ENCODE results near the gene ROR2. TPM values are rescaled to one million over a fixed set of nuclear protein-coding genes. Genes with fewer than 3 reads are reported as not detected.

ROR2 gene
- total and polyA plus RNA-seq, 4 donors = 1.6 to 5.8 TPM; not detected in 2

GRCh38 chr9:91784673-91785446 lies 165.2 kb downstream of the ROR2 start:
- H3K9me3 ChIP-seq (ENCODE audit: control insufficient read depth, low read length) = peaks cover 2% of the 10 kb centered on the region
- DNase-seq (no peak), ATAC-seq (ENCODE audit: low FRiP score) (no peak)
- no peak overlapping the region for H3K27ac ChIP-seq (ENCODE audit: low read depth in 1 of 2, low read length in 2 of 2)
- no peaks in the 10 kb centered on the region for H3K36me3 ChIP-seq (ENCODE audit: control insufficient read depth in 1 of 2, insufficient read depth in 2 of 2, low read length in 1 of 2)
- WGBS, 2 donors = 86 to 91% methylated on average over 6 of the region's 6 CpGs
- no peak overlapping the region for H3K4me3 ChIP-seq (ENCODE audit: low read length in 2 of 2)
- no peaks in the 10 kb centered on the region for H3K27me3 ChIP-seq (ENCODE audit: control insufficient read depth in 1 of 2, insufficient read depth in 2 of 2, low read length in 1 of 2)
- no peaks in the 10 kb centered on the region for H3K4me1 ChIP-seq (ENCODE audit: control insufficient read depth in 1 of 2, insufficient read depth in 2 of 2, low read length in 2 of 2)
- intact Hi-C loops (cut with DNase I) = no loop called here

GRCh38 chr9:91783876-91784672 lies 166.0 kb downstream of the ROR2 start:
- Histone ChIP-seq H3K9me3 (ENCODE audit: control insufficient read depth, low read length) (peaks cover 2% of the 10 kb centered on the region), H3K4me3 (ENCODE audit: low read length in 2 of 2) (no peak overlapping the region), H3K27me3 (ENCODE audit: control insufficient read depth in 1 of 2, insufficient read depth in 2 of 2, low read length in 1 of 2) (no peaks in the 10 kb centered on the region), H3K4me1 (ENCODE audit: control insufficient read depth in 1 of 2, insufficient read depth in 2 of 2, low read length in 2 of 2) (no peaks in the 10 kb centered on the region), H3K27ac (ENCODE audit: low read depth in 1 of 2, low read length in 2 of 2) (no peak overlapping the region), H3K36me3 (ENCODE audit: control insufficient read depth in 1 of 2, insufficient read depth in 2 of 2, low read length in 1 of 2) (no peaks in the 10 kb centered on the region)
- WGBS, 2 donors = 86 to 91% methylated on average over 14 of the region's 14 CpGs
- no peak for DNase-seq
- intact Hi-C loops (cut with DNase I) = no loop called here
- ATAC-seq (ENCODE audit: low FRiP score) = no peak

GRCh38 chr9:91783411-91783810 lies 166.6 kb downstream of the ROR2 start:
- Histone ChIP-seq H3K4me1 (ENCODE audit: control insufficient read depth in 1 of 2, insufficient read depth in 2 of 2, low read length in 2 of 2) (no peaks in the 10 kb centered on the region), H3K36me3 (ENCODE audit: control insufficient read depth in 1 of 2, insufficient read depth in 2 of 2, low read length in 1 of 2) (no peaks in the 10 kb centered on the region), H3K27ac (ENCODE audit: low read depth in 1 of 2, low read length in 2 of 2) (no peak overlapping the region), H3K9me3 (ENCODE audit: control insufficient read depth, low read length) (peaks cover 2% of the 10 kb centered on the region), H3K27me3 (ENCODE audit: control insufficient read depth in 1 of 2, insufficient read depth in 2 of 2, low read length in 1 of 2) (no peaks in the 10 kb centered on the region), H3K4me3 (ENCODE audit: low read length in 2 of 2) (no peak overlapping the region)
- DNase-seq (no peak), ATAC-seq (ENCODE audit: low FRiP score) (no peak)
- intact Hi-C loops (cut with DNase I) = no loop called here
- WGBS, 2 donors = 92 to 93% methylated on average over 6 of the region's 6 CpGs

- no peak for ATAC-seq (ENCODE audit: low FRiP score)
- H3K27me3 ChIP-seq (ENCODE audit: control insufficient read depth in 1 of 2, insufficient read depth in 2 of 2, low read length in 1 of 2) = no peaks in the 10 kb centered on the region
- no peak overlapping the region for H3K27ac ChIP-seq (ENCODE audit: low read depth in 1 of 2, low read length in 2 of 2)
- H3K4me1 ChIP-seq (ENCODE audit: control insufficient read depth in 1 of 2, insufficient read depth in 2 of 2, low read length in 2 of 2) = no peaks in the 10 kb centered on the region
- DNase-seq = no peak
- WGBS, 2 donors = 95 to 98% methylated on average over 5 of the region's 5 CpGs
- intact Hi-C loops (cut with DNase I) = no loop called here
- peaks cover 2% of the 10 kb centered on the region for H3K9me3 ChIP-seq (ENCODE audit: control insufficient read depth, low read length)
- no peak overlapping the region for H3K4me3 ChIP-seq (ENCODE audit: low read length in 2 of 2)
- no peaks in the 10 kb centered on the region for H3K36me3 ChIP-seq (ENCODE audit: control insufficient read depth in 1 of 2, insufficient read depth in 2 of 2, low read length in 1 of 2)
These were observed 167.3 kb downstream of the ROR2 start for GRCh38 chr9:91782708-91783214.

GRCh38 chr9:91781906-91782305 lies 168.1 kb downstream of the ROR2 start:
- WGBS, 2 donors = 80 to 92% methylated on average over 3 of the region's 3 CpGs
- H3K9me3 ChIP-seq (ENCODE audit: control insufficient read depth, low read length) = peaks cover 2% of the 10 kb centered on the region

GRCh38 chr9:91781116-91781515 lies 168.9 kb downstream of the ROR2 start:
- ATAC-seq (ENCODE audit: low FRiP score) = no peak
- intact Hi-C loops (cut with DNase I) = no loop called here
- peaks cover 2% of the 10 kb centered on the region for H3K9me3 ChIP-seq (ENCODE audit: control insufficient read depth, low read length)
- no peaks in the 10 kb centered on the region for H3K4me1 ChIP-seq (ENCODE audit: control insufficient read depth in 1 of 2, insufficient read depth in 2 of 2, low read length in 2 of 2)
- no peaks in the 10 kb centered on the region for H3K36me3 ChIP-seq (ENCODE audit: control insufficient read depth in 1 of 2, insufficient read depth in 2 of 2, low read length in 1 of 2)
- no peak for DNase-seq
- no peak overlapping the region for H3K27ac ChIP-seq (ENCODE audit: low read depth in 1 of 2, low read length in 2 of 2)
- 81 to 82% methylated on average over 10 of the region's 10 CpGs for WGBS, 2 donors
- H3K27me3 ChIP-seq (ENCODE audit: control insufficient read depth in 1 of 2, insufficient read depth in 2 of 2, low read length in 1 of 2) = no peaks in the 10 kb centered on the region
- no peak overlapping the region for H3K4me3 ChIP-seq (ENCODE audit: low read length in 2 of 2)

More at GRCh38 chr9:91781906-91782305, 168.1 kb downstream of the ROR2 start:
- H3K4me3 ChIP-seq (ENCODE audit: low read length in 2 of 2) = no peak overlapping the region
- H3K27ac ChIP-seq (ENCODE audit: low read depth in 1 of 2, low read length in 2 of 2) = no peak overlapping the region
- H3K27me3 ChIP-seq (ENCODE audit: control insufficient read depth in 1 of 2, insufficient read depth in 2 of 2, low read length in 1 of 2) = no peaks in the 10 kb centered on the region
- ATAC-seq (ENCODE audit: low FRiP score) (no peak), DNase-seq (no peak)
- H3K36me3 ChIP-seq (ENCODE audit: control insufficient read depth in 1 of 2, insufficient read depth in 2 of 2, low read length in 1 of 2) = no peaks in the 10 kb centered on the region
- H3K4me1 ChIP-seq (ENCODE audit: control insufficient read depth in 1 of 2, insufficient read depth in 2 of 2, low read length in 2 of 2) = no peaks in the 10 kb centered on the region
- intact Hi-C loops (cut with DNase I) = no loop called here

GRCh38 chr9:91778031-91778430 lies 172.0 kb downstream of the ROR2 start:
- no peaks in the 10 kb centered on the region for H3K4me1 ChIP-seq (ENCODE audit: control insufficient read depth in 1 of 2, insufficient read depth in 2 of 2, low read length in 2 of 2)
- ATAC-seq (ENCODE audit: low FRiP score) (no peak), DNase-seq (no peak)
- no peaks in the 10 kb centered on the region for H3K27me3 ChIP-seq (ENCODE audit: control insufficient read depth in 1 of 2, insufficient read depth in 2 of 2, low read length in 1 of 2)
- 94 to 95% methylated on average over 10 of the region's 10 CpGs for WGBS, 2 donors
- H3K36me3 ChIP-seq (ENCODE audit: control insufficient read depth in 1 of 2, insufficient read depth in 2 of 2, low read length in 1 of 2) = no peaks in the 10 kb centered on the region
- no peak overlapping the region for H3K4me3 ChIP-seq (ENCODE audit: low read length in 2 of 2)
- intact Hi-C loops (cut with DNase I) = loop anchor here in 1 of 2 donors (10.0 kb wide), 1 partner anchor 197 kb away; no protein-coding TSS in a partner anchor
- H3K27ac ChIP-seq (ENCODE audit: low read depth in 1 of 2, low read length in 2 of 2) = no peak overlapping the region
- peaks cover 2% of the 10 kb centered on the region for H3K9me3 ChIP-seq (ENCODE audit: control insufficient read depth, low read length)

GRCh38 chr9:91777292-91777830 lies 172.7 kb downstream of the ROR2 start:
- no peak for DNase-seq
- intact Hi-C loops (cut with DNase I) = loop anchor here in 1 of 2 donors (10.0 kb wide), 1 partner anchor 197 kb away; no protein-coding TSS in a partner anchor
- H3K4me1 ChIP-seq (ENCODE audit: control insufficient read depth in 1 of 2, insufficient read depth in 2 of 2, low read length in 2 of 2) = no peaks in the 10 kb centered on the region
- H3K36me3 ChIP-seq (ENCODE audit: control insufficient read depth in 1 of 2, insufficient read depth in 2 of 2, low read length in 1 of 2) = no peaks in the 10 kb centered on the region
- WGBS, 2 donors = 66 to 74% methylated on average over 4 of the region's 4 CpGs
- no peak for ATAC-seq (ENCODE audit: low FRiP score)
- no peaks in the 10 kb centered on the region for H3K27me3 ChIP-seq (ENCODE audit: control insufficient read depth in 1 of 2, insufficient read depth in 2 of 2, low read length in 1 of 2)
- H3K9me3 ChIP-seq (ENCODE audit: control insufficient read depth, low read length) = no peaks in the 10 kb centered on the region
- no peak overlapping the region for H3K4me3 ChIP-seq (ENCODE audit: low read length in 2 of 2)
- H3K27ac ChIP-seq (ENCODE audit: low read depth in 1 of 2, low read length in 2 of 2) = no peak overlapping the region

All from aorta (tissue), 5 donors.